ENCODE results near the gene NRXN3.

NRXN3 gene

GRCh38 chr14:79420725-79421124 is 1250.6 kb downstream of the NRXN3 start:
- TF ChIP-seq, protein P1, sequence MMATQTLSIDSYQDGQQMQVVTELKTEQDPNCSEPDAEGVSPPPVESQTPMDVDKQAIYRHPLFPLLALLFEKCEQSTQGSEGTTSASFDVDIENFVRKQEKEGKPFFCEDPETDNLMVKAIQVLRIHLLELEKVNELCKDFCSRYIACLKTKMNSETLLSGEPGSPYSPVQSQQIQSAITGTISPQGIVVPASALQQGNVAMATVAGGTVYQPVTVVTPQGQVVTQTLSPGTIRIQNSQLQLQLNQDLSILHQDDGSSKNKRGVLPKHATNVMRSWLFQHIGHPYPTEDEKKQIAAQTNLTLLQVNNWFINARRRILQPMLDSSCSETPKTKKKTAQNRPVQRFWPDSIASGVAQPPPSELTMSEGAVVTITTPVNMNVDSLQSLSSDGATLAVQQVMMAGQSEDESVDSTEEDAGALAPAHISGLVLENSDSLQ (IDR thresholded peaks at IDR 0.05): no peak
- TF ChIP-seq HDGF (IDR thresholded peaks at IDR 0.05; ENCODE audit: borderline replicate concordance): no peak
- TF ChIP-seq TARDBP (IDR thresholded peaks at IDR 0.05): no peak
- no peak for TF ChIP-seq FOXM1 (IDR thresholded peaks at IDR 0.05; ENCODE audit: borderline replicate concordance)
- no peak for TF ChIP-seq BHLHE40 (IDR thresholded peaks at IDR 0.05; ENCODE audit: borderline replicate concordance)
- TF ChIP-seq ARNT (IDR thresholded peaks at IDR 0.05): no peak
- TF ChIP-seq ZNF384 (IDR thresholded peaks at IDR 0.05): no peak
- no peak for TF ChIP-seq CTBP1 (IDR thresholded peaks at IDR 0.05; ENCODE audit: borderline replicate concordance)
- TF ChIP-seq NFRKB (IDR thresholded peaks at IDR 0.05): no peak
- no peak for TF ChIP-seq LEF1 (IDR thresholded peaks at IDR 0.05; ENCODE audit: borderline replicate concordance)
- TF ChIP-seq SUZ12 (IDR thresholded peaks at IDR 0.05): no peak
- no peak for TF ChIP-seq FOXA1 (IDR thresholded peaks at IDR 0.05)
- TF ChIP-seq FOXK2 (IDR thresholded peaks at IDR 0.05): no peak
- TF ChIP-seq L3MBTL2 (conservative IDR thresholded peaks at IDR 0.05): no peak
- TF ChIP-seq ELF4 (IDR thresholded peaks at IDR 0.05): no peak
- TF ChIP-seq SP1 (IDR thresholded peaks at IDR 0.05): no peak
- CTCF ChIA-PET: no interaction called here
- no peak for DNase-seq (ENCODE audit: extremely low spot score)
- POLR2A ChIA-PET: no interaction called here

GRCh38 chr14:79421811-79422210 is 1251.6 kb downstream of the NRXN3 start:
- CTCF ChIA-PET: no interaction called here
- POLR2A ChIA-PET: no interaction called here
- TF ChIP-seq HDGF (IDR thresholded peaks at IDR 0.05; ENCODE audit: borderline replicate concordance): no peak
- TF ChIP-seq LEF1 (IDR thresholded peaks at IDR 0.05; ENCODE audit: borderline replicate concordance): no peak
- TF ChIP-seq ARNT (IDR thresholded peaks at IDR 0.05): no peak
- no peak for TF ChIP-seq NFRKB (IDR thresholded peaks at IDR 0.05)
- no peak for TF ChIP-seq BHLHE40 (IDR thresholded peaks at IDR 0.05; ENCODE audit: borderline replicate concordance)
- TF ChIP-seq ZNF384 (IDR thresholded peaks at IDR 0.05): no peak
- no peak for TF ChIP-seq TARDBP (IDR thresholded peaks at IDR 0.05)
- TF ChIP-seq FOXK2 (IDR thresholded peaks at IDR 0.05): no peak
- TF ChIP-seq ELF4 (IDR thresholded peaks at IDR 0.05): no peak
- no peak for TF ChIP-seq FOXM1 (IDR thresholded peaks at IDR 0.05; ENCODE audit: borderline replicate concordance)
- no peak for TF ChIP-seq L3MBTL2 (conservative IDR thresholded peaks at IDR 0.05)
- TF ChIP-seq SP1 (IDR thresholded peaks at IDR 0.05): no peak
- no peak for TF ChIP-seq FOXA1 (IDR thresholded peaks at IDR 0.05)
- TF ChIP-seq SUZ12 (IDR thresholded peaks at IDR 0.05): no peak
- no peak for TF ChIP-seq CTBP1 (IDR thresholded peaks at IDR 0.05; ENCODE audit: borderline replicate concordance)
- TF ChIP-seq, protein P1 (IDR thresholded peaks at IDR 0.05): no peak
- DNase-seq (ENCODE audit: extremely low spot score): no peak

DNA sequence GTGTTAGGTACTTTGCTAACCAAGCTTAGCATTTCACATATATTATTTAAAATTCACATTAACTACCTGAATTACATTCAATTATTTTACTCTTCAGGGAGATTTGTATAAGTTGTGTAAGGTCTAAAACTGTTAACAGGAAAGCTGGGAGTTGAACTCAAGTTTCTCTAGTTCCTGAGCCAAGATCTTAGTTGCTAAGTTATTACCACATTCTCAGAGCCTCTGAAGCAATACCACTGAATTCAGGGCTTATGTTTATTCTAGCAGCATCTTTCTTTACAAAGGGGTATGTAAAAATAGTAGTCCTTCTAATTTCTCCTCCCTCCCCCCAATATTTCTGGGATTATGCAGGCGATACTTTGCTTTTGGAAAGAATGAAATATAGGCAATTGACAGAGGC is 1254.3 kb downstream of the NRXN3 start:
- ChIA-PET POLR2A (no interaction called here), CTCF (no interaction called here)
- DNase-seq (ENCODE audit: extremely low spot score): no peak
- TF ChIP-seq TARDBP (IDR thresholded peaks at IDR 0.05) (no peak), ZNF384 (IDR thresholded peaks at IDR 0.05) (no peak), ARNT (IDR thresholded peaks at IDR 0.05) (no peak), FOXA1 (IDR thresholded peaks at IDR 0.05) (no peak), L3MBTL2 (conservative IDR thresholded peaks at IDR 0.05) (no peak), SUZ12 (IDR thresholded peaks at IDR 0.05) (no peak), SP1 (IDR thresholded peaks at IDR 0.05) (no peak), NFRKB (IDR thresholded peaks at IDR 0.05) (no peak)
- TF ChIP-seq, protein P1 (IDR thresholded peaks at IDR 0.05): no peak

GRCh38 chr14:79426103-79426755 is 1256.1 kb downstream of the NRXN3 start:
- ChIA-PET CTCF (no interaction called here), POLR2A (no interaction called here)
- no peak for DNase-seq (ENCODE audit: extremely low spot score)
- TF ChIP-seq NFRKB (IDR thresholded peaks at IDR 0.05): no peak
- no peak for TF ChIP-seq L3MBTL2 (conservative IDR thresholded peaks at IDR 0.05)
- TF ChIP-seq HDGF (IDR thresholded peaks at IDR 0.05; ENCODE audit: borderline replicate concordance): no peak
- TF ChIP-seq TARDBP (IDR thresholded peaks at IDR 0.05): no peak
- TF ChIP-seq FOXK2 (IDR thresholded peaks at IDR 0.05): no peak
- no peak for TF ChIP-seq FOXA1 (IDR thresholded peaks at IDR 0.05)
- no peak for TF ChIP-seq ARNT (IDR thresholded peaks at IDR 0.05)
- no peak for TF ChIP-seq SP1 (IDR thresholded peaks at IDR 0.05)
- TF ChIP-seq CTBP1 (IDR thresholded peaks at IDR 0.05; ENCODE audit: borderline replicate concordance): no peak
- TF ChIP-seq SUZ12 (IDR thresholded peaks at IDR 0.05): no peak
- TF ChIP-seq ELF4 (IDR thresholded peaks at IDR 0.05): no peak
- no peak for TF ChIP-seq ZNF384 (IDR thresholded peaks at IDR 0.05)
- TF ChIP-seq, protein P1 (IDR thresholded peaks at IDR 0.05): no peak
- no peak for TF ChIP-seq FOXM1 (IDR thresholded peaks at IDR 0.05; ENCODE audit: borderline replicate concordance)
- TF ChIP-seq BHLHE40 (IDR thresholded peaks at IDR 0.05; ENCODE audit: borderline replicate concordance): no peak
- no peak for TF ChIP-seq LEF1 (IDR thresholded peaks at IDR 0.05; ENCODE audit: borderline replicate concordance)

- TF ChIP-seq TARDBP (IDR thresholded peaks at IDR 0.05) (no peak), ZNF384 (IDR thresholded peaks at IDR 0.05) (no peak), CTBP1 (IDR thresholded peaks at IDR 0.05; ENCODE audit: borderline replicate concordance) (no peak), BHLHE40 (IDR thresholded peaks at IDR 0.05; ENCODE audit: borderline replicate concordance) (no peak), FOXM1 (IDR thresholded peaks at IDR 0.05; ENCODE audit: borderline replicate concordance) (no peak), FOXA1 (IDR thresholded peaks at IDR 0.05) (no peak), SP1 (IDR thresholded peaks at IDR 0.05) (no peak), NFRKB (IDR thresholded peaks at IDR 0.05) (no peak), ARNT (IDR thresholded peaks at IDR 0.05) (no peak), SUZ12 (IDR thresholded peaks at IDR 0.05) (no peak), ELF4 (IDR thresholded peaks at IDR 0.05) (no peak), L3MBTL2 (conservative IDR thresholded peaks at IDR 0.05) (no peak), FOXK2 (IDR thresholded peaks at IDR 0.05) (no peak)
- TF ChIP-seq, protein P1 (IDR thresholded peaks at IDR 0.05): no peak
- no peak for DNase-seq (ENCODE audit: extremely low spot score)
- CTCF ChIA-PET: no interaction called here
- POLR2A ChIA-PET: no interaction called here
These were observed 1262.5 kb downstream of the NRXN3 start for GRCh38 chr14:79432640-79433039.

All from HEK293T (cell line).